A673 (cell line): ENCODE results near the gene LEF1. TPM values are rescaled to one million over a fixed set of nuclear protein-coding genes. Genes with fewer than 3 reads are reported as not detected.

ENCODE experiments used
- BruUV-seq: library from RNA; stranded (reverse); fragments of 400-500 nt; replicated peaks from 2 replicates; lab custom pipeline; 2021; lab: Mats Ljungman, UMichigan
- CTCF ChIA-PET: fragments of 300-600 bp; sonication (Branson Sonifier 250); formaldehyde crosslinking; loops from one replicate; lab custom pipeline; 2022; ENCODE audit warnings: antibody characterized with exemption; lab: Charles Lee
- POLR2A ChIA-PET: fragments of 300-600 bp; sonication (Branson Sonifier 250); formaldehyde crosslinking; loops from one replicate; lab custom pipeline; 2022; ENCODE audit warnings: antibody characterized with exemption; ENCODE audit not compliant: low non-redundant PET; lab: Charles Lee
- DNase-seq: peaks from one replicate; pipeline ENCODE4 v3.0.0-alpha.2; 2015; ENCODE audit warnings: low spot score
- H3K27ac ChIP-seq: fragments of 200-600 bp; sonication (generic); 2 replicates; pipeline ENCODE4 v1.5.1; 2016; ENCODE audit warnings: mixed run types, low read depth, mild to moderate bottlenecking, mixed read lengths, antibody characterized with exemption, low read length; ENCODE audit not compliant: poor library complexity, severe bottlenecking
- H3K27me3 ChIP-seq: fragments of 200-600 bp; sonication (generic); replicated peaks from 2 replicates; pipeline ENCODE4 v1.6.1; 2017; ENCODE audit warnings: mixed run types, low read depth, mild to moderate bottlenecking, mixed read lengths, antibody characterized with exemption, low read length; ENCODE audit not compliant: insufficient read depth, poor library complexity
- H3K36me3 ChIP-seq: fragments of 200-600 bp; sonication (generic); 2 replicates; pipeline ENCODE4 v1.6.1; 2016; ENCODE audit warnings: mixed run types, mild to moderate bottlenecking, mixed read lengths, antibody characterized with exemption, low read length; ENCODE audit not compliant: insufficient read depth, poor library complexity, severe bottlenecking
- H3K4me1 ChIP-seq: fragments of 200-600 bp; sonication (generic); 2 replicates; pipeline ENCODE4 v1.6.1; 2017; ENCODE audit warnings: mixed run types, mild to moderate bottlenecking, mixed read lengths, antibody characterized with exemption, low read length; ENCODE audit not compliant: insufficient read depth, poor library complexity, severe bottlenecking
- H3K4me3 ChIP-seq: fragments of 200-600 bp; sonication (generic); 2 replicates; pipeline ENCODE4 v1.5.1; 2016; ENCODE audit warnings: low read depth, mixed run types, mild to moderate bottlenecking, mixed read lengths, low read length; ENCODE audit not compliant: poor library complexity, severe bottlenecking
- H3K9me3 ChIP-seq: fragments of 200-600 bp; sonication (generic); 2 replicates; pipeline ENCODE4 v1.6.1; 2016; ENCODE audit warnings: mixed run types, low read depth, mild to moderate bottlenecking, mixed read lengths, antibody characterized with exemption, low read length; ENCODE audit not compliant: poor library complexity, severe bottlenecking
- EZH2 ChIP-seq: fragments of 200-600 bp; sonication (generic); IDR thresholded peaks from 2 replicates; pipeline ENCODE4 v1.6.1; 2017; ENCODE audit warnings: borderline replicate concordance, low read depth, mild to moderate bottlenecking, mixed read lengths, antibody characterized with exemption, low read length; ENCODE audit not compliant: poor library complexity, severe bottlenecking
- intact Hi-C: fragments of 100-400 bp; cut with micrococcal nuclease; formaldehyde crosslinking; loops from one replicate; pipeline ENCODE4 v1.10.0; 2022; ENCODE audit not compliant: unreplicated experiment
- total RNA-seq: library from RNA; stranded (reverse); gene quantifications from 2 replicates; pipeline ENCODE4 v1.2.3, GENCODE V29; 2021
- TF ChIP-seq, protein P1 (sequence below): fragments of 300-800, 200-600 bp; sonication (generic); conservative IDR thresholded peaks from 2 replicates; pipeline ENCODE4 v1.5.1; 2017; ENCODE audit warnings: low read depth, mild to moderate bottlenecking, antibody characterized with exemption, low read length, moderate library complexity, mixed read lengths

LEF1 gene
- total RNA-seq, 1 experiment from 2014 or later, result 2.5 TPM

DNA sequence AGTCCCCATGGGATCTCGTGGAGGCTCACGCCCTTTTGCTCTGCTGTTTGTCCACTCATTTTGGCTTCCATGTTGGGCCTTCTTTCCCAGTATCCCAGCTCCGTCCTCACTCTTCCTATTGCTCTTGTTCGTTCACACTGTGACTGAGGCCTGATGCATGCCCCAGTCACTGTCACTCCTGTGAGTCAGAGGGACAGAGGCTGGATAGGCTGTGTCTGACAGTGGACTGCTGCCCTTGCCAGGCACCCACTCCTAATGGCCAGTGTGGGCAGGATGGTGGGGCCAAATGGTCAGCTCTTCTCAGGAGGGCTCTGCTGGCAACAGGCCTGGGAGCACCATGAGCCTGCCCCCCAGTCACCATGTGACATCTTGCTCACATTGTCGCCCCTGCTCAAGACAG is 139.0 kb downstream of the LEF1 start:
- intact Hi-C loops, result no loop called here

DNA sequence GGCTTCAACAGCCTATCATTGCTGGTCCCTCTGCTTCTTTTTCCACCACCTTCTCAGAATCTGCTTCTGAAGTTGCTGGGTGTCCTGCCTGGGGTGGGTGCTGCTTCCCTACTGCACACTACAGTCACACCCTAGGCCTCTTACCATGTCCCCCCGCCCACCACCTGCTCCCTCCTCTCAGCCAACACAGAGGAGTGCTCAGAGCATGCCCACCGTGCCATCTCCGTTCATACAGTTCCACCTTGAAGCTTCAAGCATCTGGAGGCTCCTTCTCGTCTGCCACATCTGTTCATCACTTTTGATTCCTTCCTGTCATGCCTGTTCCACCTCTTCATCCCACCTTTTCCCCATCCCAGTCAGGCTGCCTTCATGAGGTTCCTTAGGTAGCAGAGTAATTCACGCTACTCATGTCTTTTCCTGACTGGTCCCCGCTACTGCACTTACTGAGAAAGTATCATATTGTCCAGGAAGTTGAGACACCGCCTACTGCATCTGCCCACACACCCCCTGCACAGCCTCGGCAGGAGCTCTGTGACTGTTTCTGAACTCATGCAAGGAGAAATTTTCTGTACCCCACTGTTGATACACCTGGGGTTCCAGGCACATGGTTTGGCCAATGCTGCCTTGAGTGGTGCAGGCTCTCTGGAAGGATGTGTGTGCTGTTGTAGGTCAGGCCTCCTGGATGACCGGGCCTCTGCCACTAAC is 139.6 kb downstream of the LEF1 start:
- no peak for DNase-seq
- no peak overlapping the region for H3K27ac ChIP-seq
- TF ChIP-seq EZH2, result no peak
- TF ChIP-seq, protein P1, sequence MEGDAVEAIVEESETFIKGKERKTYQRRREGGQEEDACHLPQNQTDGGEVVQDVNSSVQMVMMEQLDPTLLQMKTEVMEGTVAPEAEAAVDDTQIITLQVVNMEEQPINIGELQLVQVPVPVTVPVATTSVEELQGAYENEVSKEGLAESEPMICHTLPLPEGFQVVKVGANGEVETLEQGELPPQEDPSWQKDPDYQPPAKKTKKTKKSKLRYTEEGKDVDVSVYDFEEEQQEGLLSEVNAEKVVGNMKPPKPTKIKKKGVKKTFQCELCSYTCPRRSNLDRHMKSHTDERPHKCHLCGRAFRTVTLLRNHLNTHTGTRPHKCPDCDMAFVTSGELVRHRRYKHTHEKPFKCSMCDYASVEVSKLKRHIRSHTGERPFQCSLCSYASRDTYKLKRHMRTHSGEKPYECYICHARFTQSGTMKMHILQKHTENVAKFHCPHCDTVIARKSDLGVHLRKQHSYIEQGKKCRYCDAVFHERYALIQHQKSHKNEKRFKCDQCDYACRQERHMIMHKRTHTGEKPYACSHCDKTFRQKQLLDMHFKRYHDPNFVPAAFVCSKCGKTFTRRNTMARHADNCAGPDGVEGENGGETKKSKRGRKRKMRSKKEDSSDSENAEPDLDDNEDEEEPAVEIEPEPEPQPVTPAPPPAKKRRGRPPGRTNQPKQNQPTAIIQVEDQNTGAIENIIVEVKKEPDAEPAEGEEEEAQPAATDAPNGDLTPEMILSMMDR, result no peak
- no peaks in the 10 kb centered on the region for H3K27me3 ChIP-seq
- H3K36me3 ChIP-seq, result peaks cover 37% of the 10 kb centered on the region
- intact Hi-C loops, result no loop called here
- ChIA-PET CTCF (interaction anchor here (0.6 kb wide), 1 partner anchor 611 kb away, joined by 8 read pairs; no protein-coding TSS in a partner anchor), POLR2A (no interaction called here)
- no TSS peak for BruUV-seq
- no peaks in the 10 kb centered on the region for H3K9me3 ChIP-seq
- no peaks in the 10 kb centered on the region for H3K4me1 ChIP-seq
- no peak overlapping the region for H3K4me3 ChIP-seq

More for the DNA sequence above, 139.0 kb downstream of the LEF1 start:
- Histone ChIP-seq H3K27ac (no peak overlapping the region), H3K27me3 (no peaks in the 10 kb centered on the region), H3K36me3 (peaks cover 32% of the 10 kb centered on the region), H3K9me3 (no peaks in the 10 kb centered on the region), H3K4me3 (no peak overlapping the region), H3K4me1 (no peaks in the 10 kb centered on the region)
- POLR2A ChIA-PET, result no interaction called here
- DNase-seq, result no peak
- no TSS peak for BruUV-seq
- CTCF ChIA-PET, result interaction anchor here (0.6 to 1.1 kb wide), 3 partner anchors 542 to 610 kb away, joined by 3 to 10 read pairs (median 8); no protein-coding TSS in a partner anchor
- no peak for TF ChIP-seq EZH2
- TF ChIP-seq, protein P1, result no peak

- no peaks in the 10 kb centered on the region for H3K4me1 ChIP-seq
- H3K36me3 ChIP-seq, result peaks cover 39% of the 10 kb centered on the region
- no peak for TF ChIP-seq EZH2
- TF ChIP-seq, protein P1, result no peak
- CTCF ChIA-PET, result no interaction called here
- intact Hi-C loops, result no loop called here
- no peak for DNase-seq
- BruUV-seq, result no TSS peak
- no peaks in the 10 kb centered on the region for H3K27me3 ChIP-seq
- POLR2A ChIA-PET, result no interaction called here
- H3K27ac ChIP-seq, result no peak overlapping the region
- no peak overlapping the region for H3K4me3 ChIP-seq
- H3K9me3 ChIP-seq, result no peaks in the 10 kb centered on the region
Observed at GRCh38 chr4:108024878-108025165, 143.9 kb downstream of the LEF1 start.
